Endothelial cell of umbilical vein (primary cell): ENCODE results near the gene ATCAY. TPM values are rescaled to one million over a fixed set of nuclear protein-coding genes. Genes with fewer than 3 reads are reported as not detected.
A peak's percentile ranks its signal among the peaks of the same experiment; 100 is the strongest.
"Not testable (repeated sequence)": the region's sequence is repeated elsewhere in the genome, so short reads cannot be mapped to it uniquely, and the experiment has no call there.

Experiments
- BruUV-seq: library from RNA; stranded (reverse); fragments of 400-500 nt; replicated peaks from 2 replicates; lab custom pipeline; 2021; lab: Mats Ljungman, UMichigan
- CTCF ChIA-PET: fragments of 300-600, 350-600 bp; sonication (Branson Sonifier 250); formaldehyde crosslinking; loops from one replicate; lab custom pipeline; 2021; ENCODE audit warnings: antibody characterized with exemption, inconsistent platforms; lab: Charles Lee
- POLR2A ChIA-PET: fragments of 300-600, 350-600 bp; sonication (Branson Sonifier 250); formaldehyde crosslinking; loops from one replicate; lab custom pipeline; 2021; ENCODE audit warnings: antibody characterized with exemption, inconsistent platforms; lab: Charles Lee
- DNase-seq: peaks from one replicate; pipeline ENCODE4 v3.0.0-alpha.2; 2011; ENCODE audit warnings: low read depth, low spot score
- FAIRE-seq: peaks from 2 replicates; lab custom pipeline; 2011; peaks lifted over from hg19 to GRCh38; lab: Jason Lieb, UNC
- H2AFZ ChIP-seq: 2 replicates; pipeline ENCODE4 v1.6.0; 2012; ENCODE audit warnings: low read depth, low read length, control low read depth, inconsistent platforms
- H3K27ac ChIP-seq: 2 replicates; pipeline ENCODE4 v1.5.1; 2011; ENCODE audit warnings: low read depth, mild to moderate bottlenecking, control low read depth, low read length, moderate library complexity; ENCODE audit not compliant: insufficient read depth
- H3K27me3 ChIP-seq, 2 experiments: 2 replicates each; pipeline versions ENCODE4 v1.6.0 to v1.6.1; 2011; ENCODE audit warnings: low read length in 2 of 2, mixed read lengths in 1 of 2; ENCODE audit not compliant: control insufficient read depth in 2 of 2, insufficient read depth in 2 of 2
- H3K36me3 ChIP-seq, 2 experiments: 2 replicates in 1 of 2; 3 replicates in 1 of 2; pipeline ENCODE4 v1.5.1; 2011; ENCODE audit warnings: low read length in 2 of 2, mild to moderate bottlenecking in 1 of 2, moderate library complexity in 1 of 2; ENCODE audit not compliant: control insufficient read depth in 2 of 2, insufficient read depth in 2 of 2; ENCODE audit errors: extremely low read depth in 1 of 2
- H3K4me1 ChIP-seq: 3 replicates; pipeline ENCODE4 v1.5.1; 2011; ENCODE audit warnings: mild to moderate bottlenecking, low read length; ENCODE audit not compliant: control insufficient read depth, insufficient read depth; ENCODE audit errors: extremely low read depth
- H3K4me2 ChIP-seq: 2 replicates; pipeline ENCODE4 v1.6.1; 2011; ENCODE audit warnings: low read length, control low read depth, mixed read lengths; ENCODE audit not compliant: insufficient read depth
- H3K4me3 ChIP-seq, 3 experiments: fragments of 200-600 bp in 1 of 3; sonication (generic), shearing (Covaris generic) in 1 of 3; replicated peaks in 1 of 3; 2 replicates each; pipeline ENCODE4 v1.5.1; 2011 to 2016; ENCODE audit warnings: control low read depth in 3 of 3, low read length in 3 of 3, mild to moderate bottlenecking in 2 of 3, inconsistent platforms in 1 of 3, low read depth in 1 of 3, moderate library complexity in 1 of 3; ENCODE audit not compliant: insufficient read depth in 1 of 3
- H3K79me2 ChIP-seq: 2 replicates; pipeline ENCODE4 v1.6.0; 2012; ENCODE audit warnings: low read length, inconsistent platforms; ENCODE audit not compliant: control insufficient read depth, insufficient read depth
- H3K9ac ChIP-seq: replicated peaks from 2 replicates; pipeline ENCODE3; 2011; ENCODE audit warnings: low read length, control low read depth; ENCODE audit not compliant: insufficient read depth; ENCODE audit errors: extremely low read depth
- H3K9me1 ChIP-seq: replicated peaks from 3 replicates; pipeline ENCODE4 v1.6.0; 2011; ENCODE audit warnings: mild to moderate bottlenecking, low read length; ENCODE audit not compliant: control insufficient read depth, insufficient read depth; ENCODE audit errors: extremely low read depth
- H3K9me3 ChIP-seq: replicated peaks from 2 replicates; pipeline ENCODE4 v1.5.1; 2012; ENCODE audit warnings: low read length, inconsistent platforms; ENCODE audit not compliant: control insufficient read depth, insufficient read depth
- H4K20me1 ChIP-seq: replicated peaks from 2 replicates; pipeline ENCODE3; 2011; ENCODE audit warnings: mild to moderate bottlenecking, low read length; ENCODE audit not compliant: control insufficient read depth, insufficient read depth; ENCODE audit errors: extremely low read depth
- EZH2 ChIP-seq: IDR thresholded peaks from 2 replicates; pipeline ENCODE4 v1.6.1; 2012; ENCODE audit warnings: borderline replicate concordance, low read depth, mild to moderate bottlenecking, moderate library complexity, low read length, inconsistent platforms; ENCODE audit not compliant: severe bottlenecking
- FOS ChIP-seq: IDR thresholded peaks from 2 replicates; pipeline ENCODE4 v1.6.1; 2011; ENCODE audit warnings: mild to moderate bottlenecking, low read length, moderate library complexity, borderline replicate concordance; ENCODE audit not compliant: insufficient read depth
- GATA2 ChIP-seq: IDR thresholded peaks from 2 replicates; pipeline ENCODE4 v1.7.0; 2011; ENCODE audit warnings: low read depth, mild to moderate bottlenecking, moderate library complexity, mixed read lengths, low read length; ENCODE audit not compliant: insufficient read length, insufficient read depth
- JUN ChIP-seq: IDR thresholded peaks from 2 replicates; pipeline ENCODE4 v1.6.1; 2011; ENCODE audit warnings: borderline replicate concordance, low read depth; ENCODE audit not compliant: insufficient read length, insufficient read depth
- MYC ChIP-seq: IDR thresholded peaks from one replicate; pipeline ENCODE4 v1.6.1; 2011; ENCODE audit warnings: mild to moderate bottlenecking, low read depth, low read length
- POLR2A ChIP-seq: IDR thresholded peaks from 2 replicates; pipeline ENCODE4 v1.6.1; 2012; ENCODE audit warnings: low read depth, mild to moderate bottlenecking, control low read depth, low read length
- POLR2AphosphoS5 ChIP-seq: IDR thresholded peaks from 2 replicates; pipeline ENCODE4 v1.6.1; 2012; ENCODE audit warnings: low read depth, mild to moderate bottlenecking, control low read depth, low read length, moderate library complexity; ENCODE audit not compliant: insufficient read depth
- dilution Hi-C: fragments of 300-500 bp; cut with MboI; formaldehyde crosslinking; loops from one replicate; pipeline ENCODE4 v1.15.0; 2019; ENCODE audit warnings: low sequenced_read_pairs; ENCODE audit not compliant: extremely low pct_ligation_motif_present
- intact Hi-C: fragments of 100-400 bp; cut with micrococcal nuclease; formaldehyde crosslinking; loops from one replicate; pipeline ENCODE4 v1.10.0; 2022
- polyA plus RNA-seq, 4 experiments: library from polyadenylated mRNA; depleted of rRNA in 3 of 4; stranded (reverse) in 3 of 4; unstranded in 1 of 4; fragments of >200 nt; gene quantifications; 2 replicates each; pipeline versions ENCODE4 v1.2.1 to v1.2.3, GENCODE V29; 2011 to 2012; ENCODE audit warnings: missing spikeins in 1 of 4
- total RNA-seq: library from RNA; stranded (reverse); gene quantifications from 2 replicates; pipeline ENCODE4 v1.2.3, GENCODE V29; 2021
- TF ChIP-seq, protein P1 (sequence below): IDR thresholded peaks from 2 replicates; pipeline ENCODE4 v1.6.1; 2011; ENCODE audit not compliant: insufficient read depth, insufficient read length
- TF ChIP-seq, protein P2 (sequence below), 2 donors: IDR thresholded peaks; 1 replicate in 1 of 2; 2 replicates in 1 of 2; pipeline ENCODE4 v1.5.1; 2011; ENCODE audit warnings: low read length in 2 of 2, mild to moderate bottlenecking in 2 of 2, moderate library complexity in 2 of 2, control low read depth in 1 of 2, inconsistent platforms in 1 of 2, low read depth in 1 of 2; ENCODE audit not compliant: insufficient read depth in 1 of 2; ENCODE audit errors: extremely low read depth in 1 of 2

ATCAY gene
- total and polyA plus RNA-seq, 2 donors (not counting 3 experiments of a cell fraction or from before 2014, with no cell fraction given): 0.03 TPM; not detected in 1

GRCh38 chr19:3966051-3967017 is 85.8 kb downstream of the ATCAY start:
- H4K20me1 ChIP-seq: no peaks in the 10 kb centered on the region
- CTCF ChIA-PET: no interaction called here
- no TSS peak for BruUV-seq
- H3K9ac ChIP-seq: no peak overlapping the region
- intact Hi-C loops (loop anchor here (5.0 kb wide), 1 partner anchor 101 kb away; the partner anchor contains the start of gene ZBTB7A), dilution Hi-C loops (no loop called here)
- peaks cover 23% of the 10 kb centered on the region for H3K4me1 ChIP-seq
- no peak overlapping the region for H3K4me3 ChIP-seq
- no peaks in the 10 kb centered on the region for H3K9me3 ChIP-seq
- DNase-seq (no peak), FAIRE-seq (no peak)
- TF ChIP-seq EZH2: no peak
- TF ChIP-seq, protein P1, sequence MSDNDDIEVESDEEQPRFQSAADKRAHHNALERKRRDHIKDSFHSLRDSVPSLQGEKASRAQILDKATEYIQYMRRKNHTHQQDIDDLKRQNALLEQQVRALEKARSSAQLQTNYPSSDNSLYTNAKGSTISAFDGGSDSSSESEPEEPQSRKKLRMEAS: no peak
- TF ChIP-seq, protein P2, sequence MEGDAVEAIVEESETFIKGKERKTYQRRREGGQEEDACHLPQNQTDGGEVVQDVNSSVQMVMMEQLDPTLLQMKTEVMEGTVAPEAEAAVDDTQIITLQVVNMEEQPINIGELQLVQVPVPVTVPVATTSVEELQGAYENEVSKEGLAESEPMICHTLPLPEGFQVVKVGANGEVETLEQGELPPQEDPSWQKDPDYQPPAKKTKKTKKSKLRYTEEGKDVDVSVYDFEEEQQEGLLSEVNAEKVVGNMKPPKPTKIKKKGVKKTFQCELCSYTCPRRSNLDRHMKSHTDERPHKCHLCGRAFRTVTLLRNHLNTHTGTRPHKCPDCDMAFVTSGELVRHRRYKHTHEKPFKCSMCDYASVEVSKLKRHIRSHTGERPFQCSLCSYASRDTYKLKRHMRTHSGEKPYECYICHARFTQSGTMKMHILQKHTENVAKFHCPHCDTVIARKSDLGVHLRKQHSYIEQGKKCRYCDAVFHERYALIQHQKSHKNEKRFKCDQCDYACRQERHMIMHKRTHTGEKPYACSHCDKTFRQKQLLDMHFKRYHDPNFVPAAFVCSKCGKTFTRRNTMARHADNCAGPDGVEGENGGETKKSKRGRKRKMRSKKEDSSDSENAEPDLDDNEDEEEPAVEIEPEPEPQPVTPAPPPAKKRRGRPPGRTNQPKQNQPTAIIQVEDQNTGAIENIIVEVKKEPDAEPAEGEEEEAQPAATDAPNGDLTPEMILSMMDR (IDR thresholded peaks at IDR 0.05; ENCODE audit: extremely low read depth in 1 of 2, insufficient read depth in 1 of 2, low read depth in 1 of 2, low read length in 2 of 2): no peak
- TF ChIP-seq POLR2AphosphoS5: no peak
- no peak for TF ChIP-seq POLR2A
- no peak for TF ChIP-seq FOS
- no peak for TF ChIP-seq GATA2
- TF ChIP-seq MYC: no peak
- no peak for TF ChIP-seq JUN
- no peak overlapping the region for H3K27ac ChIP-seq
- no peaks in the 10 kb centered on the region for H3K27me3 ChIP-seq
- H3K9me1 ChIP-seq: no peaks in the 10 kb centered on the region
- H3K36me3 ChIP-seq: peaks cover 16 to 43% of the 10 kb centered on the region in 2 experiments
- POLR2A ChIA-PET: no interaction called here
- H2AFZ ChIP-seq: no peak overlapping the region
- H3K79me2 ChIP-seq: peaks cover 48% of the 10 kb centered on the region
- no peak overlapping the region for H3K4me2 ChIP-seq

DNA sequence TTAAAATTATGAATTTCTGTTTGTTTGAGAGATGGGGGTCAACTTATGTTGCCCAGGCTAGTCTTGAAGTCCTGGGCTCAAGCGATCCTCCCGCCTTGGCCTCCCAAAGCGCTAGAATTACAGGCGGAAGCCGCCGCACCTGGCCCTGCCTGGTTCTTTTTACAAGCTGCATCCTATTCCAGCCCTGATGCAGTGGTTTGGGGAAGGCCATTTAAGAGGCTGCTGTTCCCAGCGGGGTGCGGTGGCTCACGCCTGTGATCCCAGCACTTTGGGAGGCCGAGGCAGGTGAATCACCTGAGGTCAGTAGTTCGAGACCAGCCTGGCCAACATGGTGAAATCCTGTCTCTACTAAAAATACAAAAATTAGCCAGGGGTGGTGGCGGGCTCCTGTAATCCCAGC is 87.5 kb downstream of the ATCAY start:
- intact Hi-C loops: loop anchor here (2.0 to 5.0 kb wide), 2 partner anchors 99 to 205 kb away; partner anchors contain the start of genes MRPL54 and ZBTB7A
- H2AFZ ChIP-seq, H3K9me3 ChIP-seq, dilution Hi-C loops, H3K27me3 ChIP-seq, DNase-seq, H3K4me3 ChIP-seq, BruUV-seq, H3K9me1 ChIP-seq, FAIRE-seq, H4K20me1 ChIP-seq: not testable (repeated sequence)
- H3K36me3 ChIP-seq: peaks cover 13 to 36% of the 10 kb centered on the region in 2 experiments
- H3K27ac ChIP-seq: peak overlapping the region; percentile 84
- H3K4me1 ChIP-seq: peaks cover 23% of the 10 kb centered on the region
- POLR2A ChIA-PET: interaction anchor here (1.0 to 4.9 kb wide), 3 partner anchors 11 to 20 kb away, joined by 11 to 82 read pairs (median 29); partner anchors contain the start of gene EEF2
- H3K4me2 ChIP-seq: peak overlapping the region; percentile 64
- peak overlapping the region; percentile 71 for H3K9ac ChIP-seq
- CTCF ChIA-PET: interaction anchor here (1.4 to 2.2 kb wide), 4 partner anchors 9 to 115 kb away, joined by 3 to 34 read pairs (median 5); partner anchors contain the start of gene EEF2
- H3K79me2 ChIP-seq: peaks cover 48% of the 10 kb centered on the region
